ENCODE data around the gene MET. TPM values are rescaled to one million over a fixed set of nuclear protein-coding genes. Genes with fewer than 3 reads are reported as not detected.

Gene MET
- total RNA-seq, 1 donor from 2014 or later, result 34.2 TPM

DNA sequence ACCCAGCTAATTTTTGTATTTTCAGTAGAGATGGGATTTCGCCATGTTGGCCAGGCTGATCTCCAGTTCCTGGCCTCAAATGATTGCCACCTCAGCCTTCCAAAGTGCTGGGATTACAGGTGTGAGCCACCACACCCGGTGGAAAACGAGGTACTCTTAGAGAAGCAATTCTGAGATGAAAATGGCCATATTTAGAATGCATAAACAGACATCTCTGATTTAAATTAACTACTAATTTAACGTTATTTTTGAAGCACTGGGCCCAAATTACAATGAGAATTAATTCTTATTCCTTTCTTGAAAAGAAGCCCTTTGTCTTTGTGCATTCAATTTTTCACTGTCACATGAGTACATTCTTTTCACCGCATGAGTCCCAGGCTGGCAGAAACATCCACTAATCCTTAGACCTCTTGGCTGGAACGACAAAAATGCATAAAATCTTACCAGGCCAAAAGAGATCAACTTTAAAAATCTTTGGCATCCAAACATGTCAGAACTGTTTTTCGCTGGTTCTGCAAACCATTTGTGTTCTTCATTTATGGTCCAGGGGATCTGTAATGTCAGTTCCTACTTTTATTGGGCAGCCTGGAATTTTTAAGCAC, 130.2 kb downstream of the MET start:
- Mint-ChIP-seq H3K27ac (peak overlapping the region; percentile 89), H3K36me3 (peaks cover 7% of the 10 kb centered on the region), H3K4me1 (ENCODE audit: unreplicated experiment) (peaks cover 39% of the 10 kb centered on the region), H3K4me3 (no peak overlapping the region), H3K9me3 (no peaks in the 10 kb centered on the region), H3K27me3 (no peaks in the 10 kb centered on the region)
- no peak for DNase-seq (ENCODE audit: extremely low spot score, unreplicated experiment)
- TF ChIP-seq, protein P1, sequence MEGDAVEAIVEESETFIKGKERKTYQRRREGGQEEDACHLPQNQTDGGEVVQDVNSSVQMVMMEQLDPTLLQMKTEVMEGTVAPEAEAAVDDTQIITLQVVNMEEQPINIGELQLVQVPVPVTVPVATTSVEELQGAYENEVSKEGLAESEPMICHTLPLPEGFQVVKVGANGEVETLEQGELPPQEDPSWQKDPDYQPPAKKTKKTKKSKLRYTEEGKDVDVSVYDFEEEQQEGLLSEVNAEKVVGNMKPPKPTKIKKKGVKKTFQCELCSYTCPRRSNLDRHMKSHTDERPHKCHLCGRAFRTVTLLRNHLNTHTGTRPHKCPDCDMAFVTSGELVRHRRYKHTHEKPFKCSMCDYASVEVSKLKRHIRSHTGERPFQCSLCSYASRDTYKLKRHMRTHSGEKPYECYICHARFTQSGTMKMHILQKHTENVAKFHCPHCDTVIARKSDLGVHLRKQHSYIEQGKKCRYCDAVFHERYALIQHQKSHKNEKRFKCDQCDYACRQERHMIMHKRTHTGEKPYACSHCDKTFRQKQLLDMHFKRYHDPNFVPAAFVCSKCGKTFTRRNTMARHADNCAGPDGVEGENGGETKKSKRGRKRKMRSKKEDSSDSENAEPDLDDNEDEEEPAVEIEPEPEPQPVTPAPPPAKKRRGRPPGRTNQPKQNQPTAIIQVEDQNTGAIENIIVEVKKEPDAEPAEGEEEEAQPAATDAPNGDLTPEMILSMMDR (conservative IDR thresholded peaks at IDR 0.05), result no peak

DNA sequence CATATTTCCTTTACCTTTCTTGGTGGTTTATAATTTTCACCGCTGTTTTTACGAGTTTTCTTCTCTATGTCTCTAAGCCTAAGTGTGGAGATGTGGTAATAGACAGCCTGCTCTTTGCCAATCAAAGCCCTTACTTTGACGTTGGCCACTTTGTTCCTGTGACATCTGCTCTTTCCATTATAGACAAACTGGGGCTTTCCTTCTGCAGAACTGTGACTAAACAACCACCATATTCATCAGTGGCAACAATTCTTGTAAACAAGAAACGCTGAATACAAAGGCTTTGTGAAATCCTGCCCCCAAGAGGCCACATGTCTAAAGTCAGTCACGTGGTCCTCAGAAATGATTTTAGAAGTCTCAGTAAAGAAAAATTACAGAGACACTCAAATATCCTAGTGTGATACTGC, 130.8 kb downstream of the MET start:
- Mint-ChIP-seq H3K4me3 (peak overlapping the region; percentile 71), H3K9me3 (no peaks in the 10 kb centered on the region), H3K36me3 (peaks cover 4% of the 10 kb centered on the region), H3K27me3 (no peaks in the 10 kb centered on the region), H3K27ac (peak overlapping the region; percentile 89), H3K4me1 (ENCODE audit: unreplicated experiment) (peaks cover 37% of the 10 kb centered on the region)
- no peak for DNase-seq (ENCODE audit: extremely low spot score, unreplicated experiment)
- TF ChIP-seq, protein P1 (conservative IDR thresholded peaks at IDR 0.05), result peak; percentile 67

DNA sequence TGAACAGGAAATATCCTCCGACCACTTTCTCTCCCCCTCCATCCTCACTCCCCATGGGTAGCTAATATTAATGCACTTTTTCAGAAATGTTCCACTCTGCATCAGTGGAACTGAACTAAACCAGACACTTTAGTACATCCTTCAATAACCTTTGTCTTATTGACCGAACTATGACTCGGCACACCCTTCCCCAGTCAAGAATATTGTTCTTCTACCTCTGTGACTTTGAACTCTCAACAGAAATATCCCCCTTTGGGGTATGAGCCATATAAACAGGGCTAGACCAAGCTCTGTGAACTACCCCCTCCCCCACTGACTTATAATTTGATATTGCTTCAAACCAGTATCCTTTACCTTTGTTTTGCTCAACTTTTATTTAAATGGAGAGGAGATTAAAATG, 132.5 kb downstream of the MET start:
- TF ChIP-seq, protein P1 (conservative IDR thresholded peaks at IDR 0.05), result no peak
- Mint-ChIP-seq H3K4me1 (ENCODE audit: unreplicated experiment) (peaks cover 50% of the 10 kb centered on the region), H3K4me3 (no peak overlapping the region), H3K27me3 (no peaks in the 10 kb centered on the region), H3K36me3 (no peaks in the 10 kb centered on the region), H3K27ac (peak overlapping the region; percentile 4), H3K9me3 (no peaks in the 10 kb centered on the region)
- no peak for DNase-seq (ENCODE audit: extremely low spot score, unreplicated experiment)

DNA sequence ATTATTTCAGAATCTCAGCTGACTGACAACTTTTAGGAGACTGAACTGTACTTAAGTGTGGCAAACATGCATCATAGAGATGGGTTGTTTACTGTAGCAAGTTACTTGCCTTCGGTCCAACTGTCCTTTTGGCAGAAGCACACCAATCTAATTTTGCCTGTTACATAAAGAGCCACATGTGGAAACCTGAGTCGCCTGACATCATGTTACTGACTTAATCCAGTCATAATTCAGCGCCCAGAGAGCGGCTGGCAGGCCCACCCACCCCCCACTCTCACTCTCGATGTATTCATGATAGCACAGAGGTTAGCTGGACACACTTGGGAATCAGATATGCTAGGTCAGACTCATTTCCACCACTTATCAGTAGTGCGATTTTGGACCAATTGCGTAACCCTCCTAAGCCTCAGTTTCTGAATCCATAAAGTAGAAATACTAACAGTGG, 133.1 kb downstream of the MET start:
- Mint-ChIP-seq H3K9me3 (no peaks in the 10 kb centered on the region), H3K27me3 (no peaks in the 10 kb centered on the region), H3K4me3 (no peak overlapping the region), H3K27ac (no peak overlapping the region), H3K36me3 (no peaks in the 10 kb centered on the region), H3K4me1 (ENCODE audit: unreplicated experiment) (peaks cover 56% of the 10 kb centered on the region)
- TF ChIP-seq, protein P1 (conservative IDR thresholded peaks at IDR 0.05), result no peak
- no peak for DNase-seq (ENCODE audit: extremely low spot score, unreplicated experiment)

DNA sequence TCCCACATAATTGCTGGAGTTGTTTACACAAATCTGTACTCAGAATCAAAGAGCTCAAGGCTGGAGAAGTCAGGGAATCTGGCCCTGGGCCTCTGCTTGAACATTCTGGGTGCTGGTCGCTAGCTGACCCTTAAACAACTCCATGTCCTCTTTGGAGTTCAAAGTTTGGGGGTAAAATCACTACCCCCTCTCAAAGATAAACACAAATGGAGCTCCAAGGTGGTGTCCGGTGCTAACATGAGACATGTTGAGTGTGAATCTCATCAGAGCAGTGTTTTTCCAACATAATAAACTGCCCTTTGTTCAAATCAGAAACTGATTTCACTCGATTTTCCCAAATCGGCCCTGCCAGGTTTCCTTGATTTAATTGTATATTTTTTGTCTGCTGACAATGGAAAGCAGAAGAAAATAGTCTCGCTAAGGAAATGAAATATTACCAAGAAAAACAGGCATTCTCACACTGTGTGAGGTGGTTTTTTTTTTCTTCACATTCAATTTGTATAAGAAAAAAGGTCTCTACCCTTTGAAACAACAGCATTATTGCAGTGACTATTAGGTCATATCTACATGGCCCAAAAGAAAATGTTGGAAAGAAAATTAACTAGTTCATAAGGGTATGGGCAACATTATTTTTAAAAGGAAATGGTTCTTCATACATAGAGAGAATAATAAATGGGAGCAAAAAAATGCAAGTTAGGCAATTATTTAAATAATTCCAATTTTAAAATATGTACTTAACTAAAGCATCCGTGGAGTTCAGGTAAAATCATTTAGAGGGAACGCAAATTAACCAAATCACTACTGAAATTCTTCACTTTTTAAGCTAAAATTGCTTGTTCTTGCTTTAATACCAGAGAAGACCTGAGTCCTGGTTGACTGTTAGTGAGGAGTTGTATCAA, 134.3 kb downstream of the MET start:
- Mint-ChIP-seq H3K36me3 (no peaks in the 10 kb centered on the region), H3K27ac (no peak overlapping the region), H3K4me1 (ENCODE audit: unreplicated experiment) (peaks cover 60% of the 10 kb centered on the region), H3K4me3 (no peak overlapping the region), H3K9me3 (no peaks in the 10 kb centered on the region), H3K27me3 (no peaks in the 10 kb centered on the region)
- TF ChIP-seq, protein P1 (conservative IDR thresholded peaks at IDR 0.05), result no peak
- DNase-seq (ENCODE audit: extremely low spot score, unreplicated experiment), result no peak

Data from type B pancreatic cell (in vitro differentiated cells).